HepG2 (cell line): ENCODE measurements around the gene ICE2. TPM values are rescaled to one million over a fixed set of nuclear protein-coding genes. Genes with fewer than 3 reads are reported as not detected.

Experiments used
- ATAC-seq: fragments of 200-7000 bp; cut with Tn5 transposase; 3 replicates; pipeline ENCODE4 v1.9.1; 2020; ENCODE audit warnings: mild to moderate bottlenecking, moderate library complexity
- BruUV-seq: library from RNA; stranded (reverse); fragments of 400-500 nt; replicated peaks from 2 replicates; lab custom pipeline; 2021; lab: Mats Ljungman, UMichigan
- CTCF ChIA-PET: fragments of 300-600 bp; formaldehyde crosslinking; extraction: SDS; loops from one replicate; lab custom pipeline; 2021; ENCODE audit warnings: low total read pairs, inconsistent platforms, low intra/inter-chr PET ratio; lab: Yijun Ruan, JAX
- POLR2A ChIA-PET: fragments of 350-600 bp; sonication (Branson Sonifier 250); formaldehyde crosslinking; loops from one replicate; lab custom pipeline; 2020; ENCODE audit warnings: antibody characterized with exemption, inconsistent platforms; lab: Yijun Ruan, JAX
- DNase-seq: peaks from one replicate; pipeline ENCODE4 v3.0.0-alpha.2; 2015; ENCODE audit warnings: low spot score
- FAIRE-seq: peaks from 3 replicates; lab custom pipeline; 2011; peaks lifted over from hg19 to GRCh38; lab: Jason Lieb, UNC
- H2AFZ ChIP-seq: one replicate; pipeline ENCODE4 v1.6.1; 2011; ENCODE audit warnings: low read length, inconsistent platforms
- H3K27ac ChIP-seq: fragments of 300-600 bp; 3 replicates; pipeline ENCODE4 v1.8.0; 2011; ENCODE audit warnings: mixed run types, mild to moderate bottlenecking, mixed read lengths, low read length, inconsistent platforms; ENCODE audit not compliant: insufficient read depth; ENCODE audit errors: extremely low read length
- H3K27me3 ChIP-seq, 2 experiments: fragments of 200-600 bp in 1 of 2; 2 replicates in 1 of 2; 3 replicates in 1 of 2; pipeline versions ENCODE4 v1.6.0 to v1.8.0; 2011; ENCODE audit warnings: low read length in 2 of 2, mild to moderate bottlenecking in 2 of 2, moderate library complexity in 2 of 2, inconsistent platforms in 1 of 2; ENCODE audit not compliant: insufficient read depth in 2 of 2, control insufficient read depth in 1 of 2
- H3K36me3 ChIP-seq, 2 experiments: fragments of 200-600 bp in 1 of 2; replicated peaks in 1 of 2; 2 replicates in 1 of 2; 3 replicates in 1 of 2; pipeline versions ENCODE4 v1.5.1 to v1.8.0; 2011; ENCODE audit warnings: low read length in 2 of 2, inconsistent platforms in 1 of 2; ENCODE audit not compliant: insufficient read depth in 2 of 2, control insufficient read depth in 1 of 2
- H3K4me1 ChIP-seq: 2 replicates; pipeline ENCODE4 v1.5.1; 2012; ENCODE audit warnings: low read length, inconsistent platforms; ENCODE audit not compliant: insufficient read depth
- H3K4me2 ChIP-seq: 2 replicates; pipeline ENCODE4 v1.6.0; 2011; ENCODE audit warnings: low read depth, low read length, inconsistent platforms
- H3K4me3 ChIP-seq, 3 experiments: fragments of 200-600 bp in 1 of 3; sonication (generic), shearing (Covaris generic) in 1 of 3; replicated peaks in 1 of 3; 2 replicates each; pipeline ENCODE4 v1.5.1; 2011 to 2016; ENCODE audit warnings: low read length in 3 of 3, inconsistent platforms in 2 of 3, low read depth in 2 of 3, mild to moderate bottlenecking in 2 of 3, control low read depth in 1 of 3, mixed read lengths in 1 of 3; ENCODE audit not compliant: insufficient read depth in 1 of 3
- H3K79me2 ChIP-seq: one replicate; pipeline ENCODE4 v1.6.1; 2011; ENCODE audit warnings: low read length, inconsistent platforms; ENCODE audit not compliant: insufficient read depth
- H3K9ac ChIP-seq: 2 replicates; pipeline ENCODE4 v1.6.0; 2011; ENCODE audit warnings: mild to moderate bottlenecking, low read depth, low read length, inconsistent platforms; ENCODE audit not compliant: insufficient read depth
- H3K9me3 ChIP-seq: 2 replicates; pipeline ENCODE4 v1.5.1; 2012; ENCODE audit warnings: mild to moderate bottlenecking, low read length
- H4K20me1 ChIP-seq: 2 replicates; pipeline ENCODE4 v1.6.0; 2011; ENCODE audit warnings: inconsistent platforms, mild to moderate bottlenecking, low read length, moderate library complexity; ENCODE audit not compliant: insufficient read depth
- EED ChIP-seq: sonication (generic); formaldehyde crosslinking; IDR thresholded peaks from 2 replicates; pipeline ENCODE4 v1.5.0; 2020; ENCODE audit warnings: mild to moderate bottlenecking, missing genetic modification reagents
- GABPA ChIP-seq, 2 experiments: IDR thresholded peaks; 2 replicates each; pipeline ENCODE4 v1.6.1; 2011 to 2016; ENCODE audit warnings: low read depth in 2 of 2, low read length in 1 of 2, missing biosample characterization in 1 of 2, missing genetic modification characterization in 1 of 2
- HOXA9 ChIP-seq: sonication (generic); formaldehyde crosslinking; IDR thresholded peaks from 2 replicates; pipeline ENCODE4 v1.8.1; 2022; ENCODE audit warnings: missing genetic modification reagents, mild to moderate bottlenecking, moderate library complexity, borderline replicate concordance
- RCOR2 ChIP-seq: IDR thresholded peaks from 2 replicates; pipeline ENCODE4 v1.6.1; 2016; ENCODE audit warnings: missing biosample characterization, missing genetic modification reagents
- SIX4 ChIP-seq: sonication (generic); formaldehyde crosslinking; IDR thresholded peaks from 2 replicates; pipeline ENCODE4 v1.4.0; 2020; ENCODE audit warnings: missing genetic modification reagents
- ZNF550 ChIP-seq: sonication (generic); formaldehyde crosslinking; IDR thresholded peaks from 2 replicates; pipeline ENCODE4 v1.4.0; 2020; ENCODE audit warnings: mild to moderate bottlenecking, missing genetic modification reagents, borderline replicate concordance
- ZNF652 ChIP-seq: IDR thresholded peaks from 2 replicates; pipeline ENCODE4 v1.6.1; 2016; ENCODE audit warnings: low read depth, borderline replicate concordance
- ZNF790 ChIP-seq: sonication (generic); formaldehyde crosslinking; IDR thresholded peaks from 2 replicates; pipeline ENCODE4 v1.8.0; 2022; ENCODE audit warnings: missing genetic modification reagents, mild to moderate bottlenecking, borderline replicate concordance
- WGBS: methylation state at CpG from one replicate; pipeline ENCODE4 v1.1.6; 2017; ENCODE audit warnings: low lambda C conversion rate; 5-methylcytosine and 5-hydroxymethylcytosine counted together
- in situ Hi-C: cut with HindIII; loops from 2 replicates; pipeline ENCODE4 v1.10.0; 2017; ENCODE audit warnings: low pct_unique_long_range_greater_than_20kb; ENCODE audit not compliant: extremely low pct_ligation_motif_present
- intact Hi-C: fragments of 100-400 bp; cut with micrococcal nuclease; formaldehyde crosslinking; loops from one replicate; pipeline ENCODE4 v1.10.0; 2022; ENCODE audit not compliant: unreplicated experiment
- polyA plus RNA-seq, 8 experiments: library from polyadenylated mRNA; depleted of rRNA in 3 of 8; stranded (reverse) in 7 of 8; unstranded in 1 of 8; fragments of >200 nt; fragmentation: Illumina TruSeq in 4 of 8; extraction: Trizol in 4 of 8; gene quantifications; 2 replicates each; pipeline versions ENCODE4 v1.2.1 to v1.2.3, GENCODE V29; 2011 to 2016; ENCODE audit warnings: low read depth in 4 of 8, missing spikeins in 1 of 8, mixed read lengths in 1 of 8; ENCODE audit not compliant: insufficient read depth in 1 of 8
- total RNA-seq, 5 experiments: library from RNA; depleted of rRNA; stranded (reverse); fragments of >200 nt; fragmentation: Illumina TruSeq; extraction: Trizol; gene quantifications; 2 replicates each; pipeline ENCODE4 v1.2.3, GENCODE V29; 2016; ENCODE audit warnings: low read depth in 1 of 5
- TF ChIP-seq, protein P1 (sequence below): sonication (generic); formaldehyde crosslinking; IDR thresholded peaks from 2 replicates; pipeline ENCODE4 v1.4.0; 2020; ENCODE audit warnings: mild to moderate bottlenecking, missing genetic modification reagents
- TF ChIP-seq, protein P2 (sequence below): sonication (generic); formaldehyde crosslinking; IDR thresholded peaks from 2 replicates; pipeline ENCODE4 v1.4.0; 2020; ENCODE audit warnings: missing genetic modification reagents, borderline replicate concordance
- TF ChIP-seq, protein P3 (sequence below): sonication (generic); formaldehyde crosslinking; IDR thresholded peaks from 2 replicates; pipeline ENCODE4 v1.4.0; 2020; ENCODE audit warnings: missing genetic modification reagents

Gene ICE2
- total and polyA plus RNA-seq, 2 of the 13 experiments (the other 11 are each of a cell fraction or from before 2014, with no cell fraction given), result 24.8 to 26.4 TPM

DNA sequence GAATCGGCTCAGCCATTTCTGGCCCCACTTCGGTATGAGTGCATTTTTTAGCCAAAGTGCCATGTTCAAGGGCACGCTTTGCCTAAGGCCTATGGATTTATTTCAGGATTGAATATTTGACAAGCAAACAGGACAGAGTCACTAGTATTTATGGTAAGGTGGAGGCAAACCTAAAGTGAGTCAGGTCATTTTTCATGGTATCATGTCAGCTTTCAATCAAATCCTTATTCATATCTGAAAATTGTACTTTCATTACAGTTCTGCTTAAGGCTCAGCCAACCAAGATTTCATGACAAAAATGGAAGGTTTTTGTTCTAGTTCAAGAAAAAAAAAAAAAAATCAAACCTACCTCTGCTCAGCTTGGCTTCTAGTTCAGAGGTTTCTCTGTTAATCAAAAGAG, 30.5 kb upstream of the ICE2 start:
- H3K4me3 ChIP-seq, result no peak overlapping the region
- intact Hi-C loops, result loop anchor here (2.0 to 5.0 kb wide), 2 partner anchors 152 to 407 kb away; no protein-coding TSS in a partner anchor
- TF ChIP-seq, protein P1, sequence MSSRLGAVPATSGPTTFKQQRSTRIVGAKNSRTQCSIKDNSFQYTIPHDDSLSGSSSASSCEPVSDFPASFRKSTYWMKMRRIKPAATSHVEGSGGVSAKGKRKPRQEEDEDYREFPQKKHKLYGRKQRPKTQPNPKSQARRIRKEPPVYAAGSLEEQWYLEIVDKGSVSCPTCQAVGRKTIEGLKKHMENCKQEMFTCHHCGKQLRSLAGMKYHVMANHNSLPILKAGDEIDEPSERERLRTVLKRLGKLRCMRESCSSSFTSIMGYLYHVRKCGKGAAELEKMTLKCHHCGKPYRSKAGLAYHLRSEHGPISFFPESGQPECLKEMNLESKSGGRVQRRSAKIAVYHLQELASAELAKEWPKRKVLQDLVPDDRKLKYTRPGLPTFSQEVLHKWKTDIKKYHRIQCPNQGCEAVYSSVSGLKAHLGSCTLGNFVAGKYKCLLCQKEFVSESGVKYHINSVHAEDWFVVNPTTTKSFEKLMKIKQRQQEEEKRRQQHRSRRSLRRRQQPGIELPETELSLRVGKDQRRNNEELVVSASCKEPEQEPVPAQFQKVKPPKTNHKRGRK (CRISPR knock-in tag), result no peak
- TF ChIP-seq ZNF790 (no peak), GABPA (IDR thresholded peaks at IDR 0.05; ENCODE audit: low read depth, low read length) (no peak), GABPA (CRISPR knock-in tag; IDR thresholded peaks at IDR 0.05; ENCODE audit: low read depth) (no peak), EED (no peak), HOXA9 (CRISPR knock-in tag) (no peak), ZNF550 (CRISPR knock-in tag) (no peak), ZNF652 (CRISPR knock-in tag) (no peak), RCOR2 (no peak), SIX4 (CRISPR knock-in tag) (no peak)
- TF ChIP-seq, protein P2, sequence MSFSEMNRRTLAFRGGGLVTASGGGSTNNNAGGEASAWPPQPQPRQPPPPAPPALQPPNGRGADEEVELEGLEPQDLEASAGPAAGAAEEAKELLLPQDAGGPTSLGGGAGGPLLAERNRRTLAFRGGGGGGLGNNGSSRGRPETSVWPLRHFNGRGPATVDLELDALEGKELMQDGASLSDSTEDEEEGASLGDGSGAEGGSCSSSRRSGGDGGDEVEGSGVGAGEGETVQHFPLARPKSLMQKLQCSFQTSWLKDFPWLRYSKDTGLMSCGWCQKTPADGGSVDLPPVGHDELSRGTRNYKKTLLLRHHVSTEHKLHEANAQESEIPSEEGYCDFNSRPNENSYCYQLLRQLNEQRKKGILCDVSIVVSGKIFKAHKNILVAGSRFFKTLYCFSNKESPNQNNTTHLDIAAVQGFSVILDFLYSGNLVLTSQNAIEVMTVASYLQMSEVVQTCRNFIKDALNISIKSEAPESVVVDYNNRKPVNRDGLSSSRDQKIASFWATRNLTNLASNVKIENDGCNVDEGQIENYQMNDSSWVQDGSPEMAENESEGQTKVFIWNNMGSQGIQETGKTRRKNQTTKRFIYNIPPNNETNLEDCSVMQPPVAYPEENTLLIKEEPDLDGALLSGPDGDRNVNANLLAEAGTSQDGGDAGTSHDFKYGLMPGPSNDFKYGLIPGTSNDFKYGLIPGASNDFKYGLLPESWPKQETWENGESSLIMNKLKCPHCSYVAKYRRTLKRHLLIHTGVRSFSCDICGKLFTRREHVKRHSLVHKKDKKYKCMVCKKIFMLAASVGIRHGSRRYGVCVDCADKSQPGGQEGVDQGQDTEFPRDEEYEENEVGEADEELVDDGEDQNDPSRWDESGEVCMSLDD (CRISPR knock-in tag), result no peak
- TF ChIP-seq, protein P3, sequence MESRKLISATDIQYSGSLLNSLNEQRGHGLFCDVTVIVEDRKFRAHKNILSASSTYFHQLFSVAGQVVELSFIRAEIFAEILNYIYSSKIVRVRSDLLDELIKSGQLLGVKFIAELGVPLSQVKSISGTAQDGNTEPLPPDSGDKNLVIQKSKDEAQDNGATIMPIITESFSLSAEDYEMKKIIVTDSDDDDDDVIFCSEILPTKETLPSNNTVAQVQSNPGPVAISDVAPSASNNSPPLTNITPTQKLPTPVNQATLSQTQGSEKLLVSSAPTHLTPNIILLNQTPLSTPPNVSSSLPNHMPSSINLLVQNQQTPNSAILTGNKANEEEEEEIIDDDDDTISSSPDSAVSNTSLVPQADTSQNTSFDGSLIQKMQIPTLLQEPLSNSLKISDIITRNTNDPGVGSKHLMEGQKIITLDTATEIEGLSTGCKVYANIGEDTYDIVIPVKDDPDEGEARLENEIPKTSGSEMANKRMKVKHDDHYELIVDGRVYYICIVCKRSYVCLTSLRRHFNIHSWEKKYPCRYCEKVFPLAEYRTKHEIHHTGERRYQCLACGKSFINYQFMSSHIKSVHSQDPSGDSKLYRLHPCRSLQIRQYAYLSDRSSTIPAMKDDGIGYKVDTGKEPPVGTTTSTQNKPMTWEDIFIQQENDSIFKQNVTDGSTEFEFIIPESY (CRISPR knock-in tag), result no peak
- 84% methylated on average over 3 of the region's 3 CpGs for WGBS
- peaks cover 21 to 72% of the 10 kb centered on the region in 2 experiments for H3K36me3 ChIP-seq
- ChIA-PET POLR2A (no interaction called here), CTCF (no interaction called here)
- in situ Hi-C loops, result no loop called here
- H3K9ac ChIP-seq, result no peak overlapping the region
- no peak overlapping the region for H3K4me2 ChIP-seq
- no peaks in the 10 kb centered on the region for H3K79me2 ChIP-seq
- no peak overlapping the region for H2AFZ ChIP-seq
- no peak overlapping the region for H3K27ac ChIP-seq
- FAIRE-seq (no peak), DNase-seq (no peak), ATAC-seq (no peak)
- peaks cover 3% of the 10 kb centered on the region; the same call in 1 of the 2 replicates for H4K20me1 ChIP-seq
- no peaks in the 10 kb centered on the region for H3K27me3 ChIP-seq
- H3K4me1 ChIP-seq, result no peaks in the 10 kb centered on the region
- no peaks in the 10 kb centered on the region for H3K9me3 ChIP-seq
- no TSS peak for BruUV-seq
